Ramos (cell line): ENCODE data around the gene CDKN2AIPNL.
"Not testable (repeated sequence)": the region's sequence is repeated elsewhere in the genome, so short reads cannot be mapped to it uniquely, and the experiment has no call there.

Experiments used
- in situ Hi-C: fragments of 300-500 bp; cut with MboI; formaldehyde crosslinking; loops from one replicate; pipeline ENCODE4 v1.14.3; 2022; ENCODE audit warnings: low sequenced_read_pairs; ENCODE audit not compliant: unreplicated experiment

CDKN2AIPNL gene

GRCh38 chr5:134409321-134409720 is 2.4 kb downstream of the CDKN2AIPNL start:
- in situ Hi-C loops, result loop anchor here (5.0 kb wide), 1 partner anchor 173 kb away; no protein-coding TSS in a partner anchor

- in situ Hi-C loops, result loop anchor here (5.0 kb wide), 1 partner anchor 176 kb away; no protein-coding TSS in a partner anchor
Measured at GRCh38 chr5:134406390-134406789, 5.3 kb downstream of the CDKN2AIPNL start.

GRCh38 chr5:134403951-134404350 is 7.7 kb downstream of the CDKN2AIPNL start:
- in situ Hi-C loops, result no loop called here

- in situ Hi-C loops, result no loop called here
Measured at GRCh38 chr5:134398609-134399155, 13.0 kb downstream of the CDKN2AIPNL start.

GRCh38 chr5:134397196-134397595 is 14.5 kb downstream of the CDKN2AIPNL start:
- in situ Hi-C loops, result no loop called here

- in situ Hi-C loops, result no loop called here
Measured at GRCh38 chr5:134396274-134396673, 15.4 kb downstream of the CDKN2AIPNL start.

- in situ Hi-C loops, result no loop called here
Measured at GRCh38 chr5:134394932-134395331, 16.7 kb downstream of the CDKN2AIPNL start.

GRCh38 chr5:134392301-134392700 is 19.4 kb downstream of the CDKN2AIPNL start:
- in situ Hi-C loops, result no loop called here

- in situ Hi-C loops, result no loop called here
Measured at GRCh38 chr5:134387443-134387842, 24.2 kb downstream of the CDKN2AIPNL start.

- in situ Hi-C loops, result no loop called here
Measured at GRCh38 chr5:134383980-134384697, 27.5 kb downstream of the CDKN2AIPNL start.

- in situ Hi-C loops, result not testable (repeated sequence)
Measured at GRCh38 chr5:134382204-134382603, 29.5 kb downstream of the CDKN2AIPNL start.

GRCh38 chr5:134380346-134380745 is 31.3 kb downstream of the CDKN2AIPNL start:
- in situ Hi-C loops, result no loop called here

- in situ Hi-C loops, result no loop called here
Measured at GRCh38 chr5:134374232-134374631, 37.4 kb downstream of the CDKN2AIPNL start.

- in situ Hi-C loops, result not testable (repeated sequence)
Measured at GRCh38 chr5:134373633-134374032, 38.0 kb downstream of the CDKN2AIPNL start.

- in situ Hi-C loops, result no loop called here
Measured at GRCh38 chr5:134371834-134372340, 39.8 kb downstream of the CDKN2AIPNL start.

GRCh38 chr5:134370871-134371833 is 40.5 kb downstream of the CDKN2AIPNL start, which contains the start of gene UBE2B:
Gene UBE2B, plus strand, starts transcription at chr5:134371569. Its CDS starts 27 bp downstream, at chr5:134371596.
- in situ Hi-C loops, result no loop called here

- in situ Hi-C loops, result no loop called here
Measured at GRCh38 chr5:134370311-134370870, 41.3 kb downstream of the CDKN2AIPNL start.

- in situ Hi-C loops, result no loop called here
Measured at GRCh38 chr5:134365604-134366003, 46.1 kb downstream of the CDKN2AIPNL start.

- in situ Hi-C loops, result no loop called here
Measured at GRCh38 chr5:134355681-134356080, 56.0 kb downstream of the CDKN2AIPNL start.
